GM10847 (cell line): ENCODE results near the gene ANKDD1B.

ENCODE experiments used
- POLR2A ChIP-seq: IDR thresholded peaks from 2 replicates; pipeline ENCODE4 v1.6.1; 2011; ENCODE audit not compliant: insufficient read length; ENCODE audit errors: extremely low read depth

Gene ANKDD1B

DNA sequence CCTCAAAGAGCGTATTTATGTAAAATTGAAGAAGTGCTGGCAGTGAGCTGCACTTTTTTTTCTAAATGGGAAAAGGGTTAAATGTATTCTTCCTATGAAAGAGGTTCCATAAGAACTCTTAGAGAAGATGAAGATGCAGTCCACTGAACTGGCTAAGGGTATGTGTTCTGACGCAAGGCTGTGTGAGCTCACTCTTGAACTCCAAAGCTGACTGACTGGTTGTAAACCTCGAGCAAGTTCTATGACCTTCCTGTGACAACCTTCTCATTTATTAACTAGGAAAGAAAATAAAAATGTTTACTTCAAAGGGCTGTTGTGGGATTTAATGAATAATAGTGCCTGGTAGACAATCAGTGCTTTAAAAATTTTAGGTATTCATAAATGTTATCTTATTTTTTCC, 59.3 kb downstream of the ANKDD1B start:
- TF ChIP-seq POLR2A = no peak

DNA sequence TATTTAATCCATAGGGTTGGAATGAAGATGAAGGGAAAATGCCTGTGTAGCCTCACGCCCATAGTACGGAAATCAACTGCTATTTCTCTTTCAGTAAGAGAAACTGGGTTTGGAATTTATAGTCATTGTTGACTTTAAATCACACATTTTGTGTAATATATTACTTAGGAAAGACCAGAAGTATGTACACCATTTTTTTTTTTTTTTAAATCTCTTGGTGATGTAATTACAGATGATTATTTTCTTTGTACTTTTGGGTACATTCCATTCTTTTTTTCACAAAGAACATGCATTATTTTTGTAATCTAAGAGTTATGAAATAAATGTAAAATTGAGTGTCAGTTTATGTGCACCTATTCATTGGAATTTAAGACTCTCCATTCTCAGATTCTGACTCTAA, 60.3 kb downstream of the ANKDD1B start:
- TF ChIP-seq POLR2A = no peak

DNA sequence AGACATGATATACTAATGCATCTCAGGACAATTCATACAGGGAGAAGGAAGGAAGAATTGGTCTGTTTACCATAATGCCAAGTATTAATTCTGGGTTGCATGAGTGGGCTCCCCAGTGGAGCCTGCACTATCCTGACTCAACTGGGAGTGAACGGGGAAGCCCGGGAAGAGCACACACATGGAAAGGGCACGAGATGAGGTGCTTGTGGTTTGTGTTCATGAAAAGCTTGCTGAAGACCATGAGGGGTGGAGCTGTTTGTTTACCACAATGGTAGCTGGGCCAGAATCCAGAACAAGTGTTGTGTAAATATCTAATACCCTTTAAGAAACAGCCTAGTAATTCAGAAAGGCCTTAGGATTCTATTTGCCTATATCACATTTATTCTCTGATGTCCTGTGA, 61.4 kb downstream of the ANKDD1B start:
- TF ChIP-seq POLR2A = no peak

DNA sequence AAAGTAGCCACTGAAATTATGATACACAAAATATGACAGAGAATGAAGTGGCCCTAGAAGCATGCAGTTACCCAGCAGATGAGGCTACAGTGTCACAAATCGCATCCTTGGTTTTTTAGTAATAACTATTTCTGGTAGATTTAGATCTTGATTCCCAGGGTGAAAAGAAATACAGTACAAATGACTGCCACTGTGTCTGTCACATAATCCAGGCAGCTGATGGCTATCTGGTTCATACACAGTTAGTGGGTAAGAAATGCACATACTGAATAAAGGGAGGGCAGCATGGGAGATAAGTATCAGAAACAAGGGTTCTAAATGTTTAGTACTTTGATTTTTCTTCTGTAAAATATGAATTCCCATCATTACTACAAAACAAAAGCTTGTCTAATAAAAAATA, 64.5 kb downstream of the ANKDD1B start:
- no peak for TF ChIP-seq POLR2A

DNA sequence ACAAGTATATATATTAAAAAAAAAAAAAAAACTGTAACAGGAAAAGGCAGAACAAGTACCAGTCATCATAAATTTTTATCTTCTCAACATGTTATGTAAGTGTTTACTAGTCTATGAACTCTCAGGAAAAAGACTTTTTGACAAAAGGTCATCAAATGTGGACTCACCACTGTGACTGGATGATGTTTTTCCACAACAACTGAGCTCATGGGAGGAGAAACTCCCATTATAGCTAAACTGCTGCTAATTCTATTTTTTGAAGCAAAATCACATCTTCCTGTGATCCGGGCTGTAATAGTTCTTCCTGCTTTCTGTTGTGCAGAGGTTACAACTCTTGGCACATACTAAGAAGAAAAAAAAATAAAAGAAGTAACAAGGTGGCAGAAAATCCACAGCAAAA, 66.4 kb downstream of the ANKDD1B start:
- TF ChIP-seq POLR2A = no peak

DNA sequence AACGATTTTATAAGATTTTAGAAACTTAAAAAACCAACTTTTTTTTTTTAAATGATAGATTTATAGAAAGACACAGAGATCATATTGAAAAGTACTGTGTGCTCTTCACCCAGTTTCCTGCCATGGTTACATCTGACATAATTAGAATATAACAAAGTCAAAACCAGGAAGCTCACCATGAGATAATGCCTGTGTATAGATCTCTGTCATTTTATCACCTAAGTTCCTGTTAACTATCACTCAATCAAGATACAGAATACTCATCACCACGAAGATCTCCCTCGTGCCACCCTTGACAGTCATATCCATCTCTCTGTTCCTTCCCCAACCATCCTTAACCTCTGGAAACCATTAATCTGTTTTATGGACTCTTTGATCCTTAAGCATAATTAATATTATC, 66.9 kb downstream of the ANKDD1B start:
- TF ChIP-seq POLR2A = no peak

DNA sequence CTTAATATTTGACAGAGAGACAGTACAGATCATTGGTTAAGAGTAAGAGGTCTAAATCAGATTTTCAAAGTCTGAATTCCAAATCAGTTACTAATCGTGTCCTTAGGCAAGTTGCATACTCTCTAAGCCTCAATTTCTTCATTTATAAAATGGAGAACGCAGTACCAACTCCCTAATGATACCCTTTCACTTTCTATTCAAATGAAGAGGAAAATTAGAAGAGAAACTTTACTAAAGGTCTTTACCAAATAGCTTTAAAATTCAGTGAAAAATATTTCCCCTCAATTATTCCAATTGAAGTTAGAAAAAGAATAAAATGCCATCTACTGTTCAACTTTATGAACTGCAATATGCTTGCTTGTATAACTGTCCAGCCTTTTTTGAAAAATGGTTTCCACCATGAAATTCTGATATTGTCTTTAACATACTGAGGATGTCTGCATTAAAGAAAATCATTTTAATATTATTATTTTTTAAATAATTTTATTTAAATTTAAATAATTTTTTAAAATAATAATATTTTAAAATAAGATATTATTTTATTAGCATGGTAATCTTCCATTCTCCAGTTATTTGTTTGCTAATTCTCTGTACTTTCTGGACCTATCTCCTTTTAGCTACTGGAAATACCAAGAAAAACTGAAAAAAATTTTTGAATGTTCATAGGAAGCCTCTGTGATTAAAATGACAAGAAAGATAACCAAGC, 70.0 kb downstream of the ANKDD1B start:
- no peak for TF ChIP-seq POLR2A

DNA sequence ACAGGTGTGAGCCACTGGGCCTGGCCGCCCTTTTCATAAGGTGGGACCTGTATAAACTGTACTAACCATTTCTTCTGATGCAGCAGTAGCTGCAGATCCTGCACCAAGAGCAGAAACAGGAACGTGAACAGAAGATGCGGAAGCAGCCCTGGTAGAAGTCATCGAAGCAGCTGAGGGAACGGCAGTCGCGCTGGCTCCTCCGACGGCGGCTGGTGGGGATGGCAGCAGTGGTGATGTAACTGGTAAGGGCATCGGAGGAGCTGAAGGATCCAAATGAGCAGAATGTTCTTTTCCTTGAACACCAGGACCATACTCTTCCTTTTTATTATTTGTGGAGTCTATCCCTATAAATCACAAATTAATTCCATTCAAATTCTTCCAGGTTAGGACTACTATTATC, 73.9 kb downstream of the ANKDD1B start:
- TF ChIP-seq POLR2A = no peak

DNA sequence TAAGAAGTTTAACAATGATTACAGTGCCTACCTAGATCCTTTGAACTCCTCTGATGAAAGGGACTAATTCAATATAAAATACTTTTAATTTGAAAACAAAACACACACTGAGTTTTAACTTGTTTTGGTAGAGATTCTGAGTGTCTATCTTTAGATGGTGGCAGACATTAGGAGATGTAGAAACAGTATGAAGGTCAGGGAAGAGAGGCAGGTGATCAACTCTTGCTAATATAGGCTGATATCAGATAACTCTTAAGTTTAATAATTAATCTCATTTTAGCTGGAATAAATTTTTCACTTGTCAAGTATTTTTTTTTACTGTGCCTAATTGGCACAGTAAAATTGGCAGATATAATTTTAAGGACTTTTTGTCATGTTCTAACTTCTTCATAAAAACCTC, 75.2 kb downstream of the ANKDD1B start:
- no peak for TF ChIP-seq POLR2A

DNA sequence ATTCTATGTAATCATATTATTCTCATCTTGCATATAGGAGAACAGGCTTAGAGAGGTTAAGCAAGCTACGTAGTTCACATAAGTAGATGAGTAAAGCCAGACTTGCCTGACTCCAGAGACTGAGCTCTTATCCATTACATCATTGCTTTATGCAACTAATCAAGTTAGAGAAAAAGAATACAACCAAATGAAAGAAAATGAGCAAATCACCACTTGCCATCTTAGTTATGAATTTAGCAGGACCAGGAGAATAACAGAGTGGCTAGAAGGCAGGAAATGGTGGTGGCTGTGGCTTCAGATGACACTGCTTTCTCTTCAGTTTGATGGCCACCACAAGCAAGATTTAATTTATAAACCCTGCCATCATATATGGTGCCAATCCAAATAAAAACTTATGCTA, 79.4 kb downstream of the ANKDD1B start:
- TF ChIP-seq POLR2A = no peak

DNA sequence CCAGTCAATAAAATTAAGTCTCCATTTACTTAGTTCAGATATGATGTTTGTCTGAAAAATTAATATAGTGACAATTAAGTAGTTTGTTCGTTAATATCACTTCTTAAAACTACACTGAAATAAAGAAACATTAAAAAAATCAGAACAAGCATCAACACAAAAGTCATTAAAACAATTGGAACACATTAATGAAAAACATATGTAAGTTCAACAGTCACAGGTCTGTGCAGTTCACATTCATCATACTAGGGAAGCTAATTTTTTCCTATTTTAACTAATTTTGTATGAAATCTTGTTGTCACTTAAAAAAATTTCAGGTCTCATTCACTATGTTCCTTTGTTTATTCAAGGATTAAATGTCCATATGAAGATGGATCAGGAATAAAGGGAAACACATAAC, 83.5 kb downstream of the ANKDD1B start:
- no peak for TF ChIP-seq POLR2A

DNA sequence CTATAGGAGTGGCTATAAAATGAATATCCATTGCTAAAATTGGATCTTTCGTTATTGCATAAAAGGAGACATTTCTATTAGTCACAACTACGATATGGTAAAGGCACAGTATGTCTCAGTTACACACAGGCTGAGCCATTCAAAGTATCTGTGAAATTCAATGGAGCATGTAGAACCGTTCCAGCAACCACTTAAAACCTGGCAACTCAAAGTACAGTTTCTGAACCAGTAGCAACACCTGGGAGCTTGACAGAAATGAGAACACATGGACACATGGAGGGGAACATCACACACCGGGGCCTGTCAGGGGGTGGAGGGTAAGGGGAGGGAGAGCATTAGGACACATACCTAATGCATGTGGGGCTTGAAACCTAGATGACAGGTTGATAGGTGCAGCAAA, 90.6 kb downstream of the ANKDD1B start:
- no peak for TF ChIP-seq POLR2A

DNA sequence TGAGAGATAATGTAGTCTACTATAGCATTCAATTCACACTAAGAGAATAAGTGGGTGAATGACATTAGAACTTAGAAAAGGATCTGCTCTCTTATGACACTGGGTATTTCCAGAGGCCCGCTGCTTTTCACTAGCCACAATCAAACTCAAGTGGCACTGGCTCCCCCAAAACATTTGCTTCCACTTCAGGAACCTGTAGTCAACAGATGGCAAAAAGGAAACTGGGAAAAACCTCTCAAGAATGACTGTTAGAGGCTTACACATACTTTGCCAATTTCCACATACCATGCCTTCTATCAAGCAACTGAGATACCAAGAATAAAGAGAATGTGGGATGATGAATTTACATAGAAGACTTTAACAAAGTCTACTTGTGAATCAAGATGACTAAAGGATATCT, 94.8 kb downstream of the ANKDD1B start:
- TF ChIP-seq POLR2A = no peak

DNA sequence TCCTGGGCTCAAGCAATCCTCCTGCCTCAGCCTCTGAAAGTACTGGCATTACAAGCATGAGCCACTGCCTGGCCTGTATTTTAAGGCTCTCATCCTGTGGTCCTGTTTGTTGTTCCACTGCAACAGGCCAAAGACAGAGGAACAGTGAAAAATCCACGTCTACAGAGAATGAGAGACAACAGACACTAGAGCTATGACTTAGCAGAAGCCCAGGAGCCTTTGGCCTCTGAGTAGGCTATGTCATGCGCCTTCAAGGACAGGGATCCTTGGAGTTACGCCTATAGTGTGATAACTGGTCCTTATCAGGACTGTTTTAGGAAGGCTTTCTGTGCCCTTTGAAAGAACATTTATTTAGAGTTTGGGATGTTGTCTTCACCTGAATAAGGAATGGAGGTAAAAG, 95.5 kb downstream of the ANKDD1B start:
- TF ChIP-seq POLR2A = no peak

DNA sequence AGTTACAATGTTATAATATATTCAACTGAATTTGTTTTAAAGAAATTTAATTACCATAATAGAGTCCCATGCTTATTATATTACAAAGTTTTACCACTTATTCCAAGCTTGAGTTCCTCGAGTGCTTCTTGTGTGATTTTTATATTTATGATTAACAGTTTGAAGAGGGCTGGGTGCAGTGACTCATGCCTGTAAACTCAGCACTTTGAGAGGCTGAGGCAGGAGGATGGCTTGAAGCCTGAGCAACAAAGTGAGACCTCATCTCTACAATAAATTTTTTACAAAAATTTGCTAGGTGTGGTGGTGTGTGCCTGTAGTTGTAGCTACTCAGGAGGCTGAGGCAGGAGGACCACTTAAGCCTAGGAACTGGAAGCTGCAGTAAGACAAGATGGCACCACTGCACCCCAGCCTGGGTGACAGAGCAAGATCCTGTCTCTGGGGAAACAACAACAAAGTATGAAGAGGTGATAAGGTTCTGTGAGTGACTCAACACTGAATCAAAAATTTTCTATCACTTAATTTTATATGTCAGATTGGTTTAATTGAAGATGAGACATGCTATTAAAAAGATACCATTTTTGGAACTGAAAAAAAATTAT, 96.8 kb downstream of the ANKDD1B start:
- no peak for TF ChIP-seq POLR2A

DNA sequence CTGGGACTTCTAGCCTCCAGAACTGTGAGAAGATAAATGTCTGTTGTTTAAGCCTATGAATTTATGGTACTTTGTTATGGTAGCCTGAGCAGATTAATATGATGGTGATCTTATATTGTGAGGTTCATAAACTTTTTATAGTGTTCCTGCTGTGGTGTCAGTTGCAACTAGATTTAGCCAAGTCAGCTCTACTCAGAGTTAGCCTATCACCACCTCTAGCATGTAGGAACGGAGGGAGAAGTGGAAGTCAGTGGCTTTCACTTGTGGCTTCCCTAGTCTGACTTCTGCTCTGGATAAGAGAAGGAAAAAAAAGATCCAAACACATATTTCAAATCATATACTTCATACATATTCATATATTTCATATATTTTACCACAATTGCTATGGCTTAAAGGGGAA, 99.4 kb downstream of the ANKDD1B start:
- TF ChIP-seq POLR2A = no peak

DNA sequence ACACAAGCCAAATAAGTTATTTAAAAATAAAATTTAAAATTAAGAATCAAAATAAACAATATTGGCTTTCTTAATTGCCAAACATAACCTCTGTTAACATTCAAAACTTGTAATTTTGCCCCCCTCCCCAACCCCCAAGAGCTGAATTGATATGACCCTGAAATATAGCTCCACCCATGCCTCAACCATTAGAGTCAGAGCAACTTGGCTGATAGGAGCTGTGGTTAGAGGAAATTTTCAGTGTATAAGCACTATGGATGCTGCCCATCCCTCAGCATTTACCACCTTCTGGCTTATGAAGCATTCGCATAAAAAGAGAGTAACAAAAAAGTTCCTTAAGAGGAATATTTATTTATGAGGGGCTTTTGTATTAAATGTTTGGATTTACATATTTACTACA, 99.9 kb downstream of the ANKDD1B start:
- no peak for TF ChIP-seq POLR2A
